HG02571 (cell line): ENCODE results near the gene CCL25.
"Not testable (repeated sequence)": the region's sequence is repeated elsewhere in the genome, so short reads cannot be mapped to it uniquely, and the experiment has no call there.

ENCODE experiments used
- ATAC-seq: cut with Tn5 transposase; IDR thresholded peaks from one replicate; pipeline ENCODE4 v1.9.1; 2021; ENCODE audit warnings: mild to moderate bottlenecking, moderate library complexity; ENCODE audit not compliant: unreplicated experiment

CCL25 gene, protein sequence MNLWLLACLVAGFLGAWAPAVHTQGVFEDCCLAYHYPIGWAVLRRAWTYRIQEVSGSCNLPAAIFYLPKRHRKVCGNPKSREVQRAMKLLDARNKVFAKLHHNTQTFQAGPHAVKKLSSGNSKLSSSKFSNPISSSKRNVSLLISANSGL

GRCh38 chr19:8052464-8052859 is at the start of gene CCL25:
Gene CCL25, plus strand, starts transcription at chr19:8052760. Its CDS starts 290 bp downstream, at chr19:8053050.
- ATAC-seq = no peak

DNA sequence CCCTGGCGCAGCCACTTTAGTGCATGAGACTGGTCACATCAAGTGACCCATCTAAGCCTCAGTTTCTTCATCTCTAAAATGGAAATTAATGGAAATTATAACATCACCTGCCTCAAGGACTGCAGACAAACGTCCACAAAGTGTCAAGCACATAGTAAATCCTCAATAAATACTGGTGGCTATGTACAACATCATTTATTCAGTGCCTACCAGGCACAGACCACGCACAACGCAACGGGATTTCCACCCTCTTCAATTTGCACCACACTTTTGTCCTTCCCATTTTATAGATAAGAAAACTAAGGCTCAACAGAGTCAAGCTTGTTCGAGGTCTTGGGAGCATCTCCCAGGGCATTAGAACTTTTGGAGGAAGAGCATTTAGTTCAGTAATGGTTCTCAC is 48.6 kb upstream of the CCL25 start:
- no peak for ATAC-seq

DNA sequence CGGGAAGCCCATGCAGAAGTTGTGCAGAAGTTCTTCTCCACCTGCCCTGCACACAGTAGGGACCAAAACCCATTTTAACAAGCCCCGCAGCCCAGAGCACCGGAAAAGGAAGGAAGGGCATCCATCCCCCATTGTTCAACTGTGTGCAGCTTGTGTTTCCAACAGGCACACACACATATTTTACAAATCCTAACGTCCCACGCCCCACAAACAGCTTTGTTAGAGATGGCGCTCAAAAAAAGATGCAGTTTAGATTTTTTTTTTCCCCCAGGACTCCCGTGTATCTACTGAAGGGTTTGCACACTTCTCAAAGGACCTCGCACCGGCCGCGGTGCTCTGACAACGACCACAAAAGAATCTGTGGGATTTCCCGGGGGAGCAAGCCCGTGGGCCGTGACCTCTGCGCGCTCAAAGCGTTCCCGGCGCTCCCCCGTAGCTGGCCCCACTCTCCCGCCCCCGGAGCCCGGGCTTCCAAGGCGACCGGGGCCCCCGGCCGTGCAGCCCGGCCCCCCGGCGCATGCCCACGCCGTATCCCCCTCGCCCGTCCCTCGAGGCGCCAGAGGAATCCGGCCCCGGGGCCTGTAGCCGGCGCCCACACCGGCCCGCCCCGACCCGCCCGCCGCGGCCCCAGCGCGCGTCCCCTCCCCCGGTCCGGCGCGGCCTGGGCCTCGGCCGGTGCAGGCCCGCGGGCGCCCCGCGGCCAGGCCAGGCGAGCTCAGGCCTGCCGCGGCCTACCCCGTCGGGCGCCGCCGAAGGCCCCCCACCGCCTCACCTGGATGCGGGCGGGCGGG is 47.6 kb upstream of the CCL25 start:
- ATAC-seq = peak; percentile 27

- ATAC-seq = peak; percentile 66
These were observed 46.9 kb upstream of the CCL25 start, which contains the start of gene ELAVL1 for GRCh38 chr19:8005534-8006256. Gene ELAVL1, minus strand, starts transcription at chr19:8005641. Its CDS starts 13,826 bp downstream, at chr19:7991815.

GRCh38 chr19:8017808-8018207 is 34.8 kb upstream of the CCL25 start:
- no peak for ATAC-seq

GRCh38 chr19:8020681-8021080 is 31.9 kb upstream of the CCL25 start:
- ATAC-seq = no peak

GRCh38 chr19:8021374-8021773 is 31.2 kb upstream of the CCL25 start:
- ATAC-seq = no peak

DNA sequence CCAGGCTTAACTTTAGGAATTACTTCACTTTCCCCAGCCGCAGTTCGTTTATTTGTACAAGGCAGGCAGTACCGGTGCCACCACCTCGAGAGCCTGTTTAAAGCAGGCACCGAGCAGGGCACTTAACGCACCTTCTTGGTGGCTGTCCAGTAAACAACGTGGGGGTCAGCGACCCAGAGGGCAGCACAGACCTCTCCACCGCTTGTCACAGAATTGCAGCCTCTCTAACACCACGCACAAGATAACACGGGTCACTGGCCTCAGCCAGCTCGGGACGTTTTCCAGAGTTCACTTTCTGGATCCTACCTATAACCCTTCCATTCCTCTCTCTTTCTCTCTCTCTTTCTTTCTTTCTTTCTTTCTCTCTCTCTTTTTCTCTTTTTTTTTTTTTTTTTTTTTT is 30.3 kb upstream of the CCL25 start:
- ATAC-seq = no peak

GRCh38 chr19:8023371-8023770 is 29.2 kb upstream of the CCL25 start:
- ATAC-seq = no peak

- ATAC-seq = not testable (repeated sequence)
These were observed 28.3 kb upstream of the CCL25 start for GRCh38 chr19:8024256-8024655.

- no peak for ATAC-seq
These were observed 27.2 kb upstream of the CCL25 start for GRCh38 chr19:8025316-8025715.

GRCh38 chr19:8028951-8029491 is 23.5 kb upstream of the CCL25 start:
- no peak for ATAC-seq

DNA sequence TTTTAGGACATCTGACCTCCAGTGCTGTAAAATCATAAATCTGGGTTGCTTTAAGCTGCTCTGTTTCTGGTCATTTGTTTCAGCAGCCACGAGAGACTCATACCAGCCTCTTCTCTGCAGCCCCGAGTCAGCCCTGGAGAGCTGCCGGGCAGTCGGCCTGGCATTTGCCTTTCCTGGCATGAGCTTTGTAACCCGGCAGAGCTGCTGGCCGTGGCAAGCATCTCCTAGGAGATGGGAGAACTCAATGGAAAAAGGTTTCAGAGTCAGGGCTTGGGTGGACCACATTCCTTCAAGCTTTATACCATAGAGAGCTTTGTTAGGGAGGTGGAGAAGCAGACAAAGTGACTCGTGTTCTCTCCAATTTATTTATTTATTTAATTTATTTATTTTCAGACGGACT is 21.6 kb upstream of the CCL25 start:
- ATAC-seq = no peak

DNA sequence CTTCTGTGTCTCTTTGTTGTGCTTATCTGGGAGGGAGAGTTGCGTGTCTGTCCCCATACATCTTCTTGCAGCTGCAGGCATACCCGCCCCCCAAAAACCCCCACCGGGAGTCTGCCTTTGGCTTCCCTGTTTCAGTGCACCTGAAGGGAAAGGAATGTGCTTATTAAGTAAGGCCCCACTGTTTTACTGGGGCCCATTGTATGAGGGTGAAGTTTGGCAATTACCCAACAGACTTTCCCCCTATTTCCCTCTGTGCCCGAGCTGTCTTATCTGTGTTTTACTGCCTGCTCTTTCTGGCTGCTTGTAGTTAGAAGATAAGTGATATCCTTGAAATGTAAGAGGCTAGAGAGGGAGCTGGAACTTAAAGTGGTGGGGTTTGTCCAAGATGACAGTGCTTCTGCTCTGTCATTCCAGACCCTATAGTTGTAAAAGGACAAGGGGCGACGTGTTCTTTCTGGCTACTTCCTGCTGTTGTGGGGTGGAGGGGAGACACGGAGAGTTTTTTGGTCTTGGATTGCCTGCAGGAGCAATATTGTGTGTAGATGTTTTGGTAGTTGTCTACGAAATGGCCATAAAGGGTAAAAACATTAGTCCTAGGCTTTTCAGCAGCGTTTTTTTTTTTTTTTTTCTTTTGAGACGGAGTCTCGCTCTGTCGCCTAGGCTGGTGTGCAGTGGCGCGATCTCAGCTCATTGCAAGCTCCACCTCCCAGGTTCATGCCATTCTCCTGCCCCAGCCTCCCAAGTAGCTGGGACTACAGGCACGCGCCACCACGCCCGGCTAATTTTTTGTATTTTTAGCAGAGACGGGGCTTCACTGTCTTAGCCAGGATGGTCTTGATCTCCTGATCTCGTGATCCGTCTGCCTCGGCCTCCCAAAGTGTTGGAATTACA is 19.0 kb upstream of the CCL25 start:
- ATAC-seq = not testable (repeated sequence)

- ATAC-seq = no peak
These were observed 18.4 kb upstream of the CCL25 start for GRCh38 chr19:8034178-8034525.

GRCh38 chr19:8036434-8037099 is 16.0 kb upstream of the CCL25 start:
- no peak for ATAC-seq

GRCh38 chr19:8038815-8039214 is 13.7 kb upstream of the CCL25 start:
- ATAC-seq = no peak

- no peak for ATAC-seq
These were observed 13.3 kb upstream of the CCL25 start for GRCh38 chr19:8039231-8039630.

- ATAC-seq = no peak
These were observed 11.0 kb upstream of the CCL25 start for GRCh38 chr19:8041531-8041931.

DNA sequence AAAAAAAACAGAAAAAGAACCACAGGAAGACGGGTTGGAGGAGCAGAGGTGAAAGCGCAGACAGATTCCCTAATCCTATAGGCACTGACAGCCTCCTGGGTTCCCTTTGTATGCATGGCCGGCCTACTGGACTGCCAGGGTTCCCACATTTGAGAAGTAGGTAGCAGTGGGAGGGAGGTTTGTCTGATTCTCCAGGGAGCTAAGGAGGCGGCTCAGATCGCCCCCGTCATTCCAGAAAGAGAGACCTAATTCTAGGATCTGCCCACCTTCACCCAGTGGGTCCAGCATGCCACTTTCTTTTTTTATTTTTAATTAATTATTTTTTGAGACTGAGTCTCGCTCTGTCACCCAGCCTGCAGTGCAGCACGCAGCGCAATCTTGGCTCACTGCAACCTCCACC is 9.7 kb upstream of the CCL25 start:
- ATAC-seq = no peak
